Uterus (tissue), 2 donors: ENCODE measurements around the gene SH3RF3.

Experiments used
- CTCF ChIP-seq, 4 experiments: fragments of 200-600 bp in 2 of 4; fragments of 450-650 bp in 2 of 4; sonication (generic) in 2 of 4; IDR thresholded peaks; one replicate each; pipeline ENCODE4 v1.5.1; 2016 to 2019; ENCODE audit warnings: antibody characterized with exemption in 4 of 4, mild to moderate bottlenecking in 2 of 4, moderate library complexity in 1 of 4
- POLR2A ChIP-seq, 2 donors: fragments of 450-650 bp; IDR thresholded peaks; one replicate each; pipeline ENCODE4 v1.6.1; 2016; ENCODE audit warnings: antibody characterized with exemption in 2 of 2, mild to moderate bottlenecking in 1 of 2, moderate library complexity in 1 of 2

GRCh38 chr2:109133746-109134145, 4.7 kb downstream of the SH3RF3 start:
- TF ChIP-seq POLR2A (IDR thresholded peaks at IDR 0.05): no peak
- TF ChIP-seq CTCF (IDR thresholded peaks at IDR 0.05): no peak
